Lung (tissue), 12 donors: ENCODE results near the gene SPRED2. TPM values are rescaled to one million over a fixed set of nuclear protein-coding genes. Genes with fewer than 3 reads are reported as not detected.

ENCODE experiments used
- ATAC-seq: fragments of 200-7000 bp; cut with Tn5 transposase; one replicate; pipeline ENCODE4 v1.9.1; 2020; ENCODE audit warnings: moderate number of reproducible peaks; ENCODE audit not compliant: insufficient read depth, low FRiP score
- DNase-seq, 3 donors: peaks; one replicate each; pipeline ENCODE4 v3.0.0-alpha.2; 2013 to 2017
- H3K27ac ChIP-seq, 2 donors: one replicate each; pipeline ENCODE4 v1.5.1; 2013; ENCODE audit warnings: mild to moderate bottlenecking in 2 of 2, moderate library complexity in 2 of 2, control low read depth in 1 of 2, inconsistent platforms in 1 of 2, low read depth in 1 of 2, low read length in 1 of 2
- H3K27me3 ChIP-seq, 3 donors: one replicate each; pipeline ENCODE4 v1.5.1; 2013; ENCODE audit warnings: low read length in 2 of 3; ENCODE audit not compliant: control insufficient read depth in 3 of 3, insufficient read depth in 3 of 3
- H3K36me3 ChIP-seq, 4 donors: one replicate each; pipeline ENCODE4 v1.5.1; 2013; ENCODE audit warnings: low read length in 4 of 4, mild to moderate bottlenecking in 1 of 4, moderate library complexity in 1 of 4; ENCODE audit not compliant: control insufficient read depth in 4 of 4, insufficient read depth in 4 of 4
- H3K4me1 ChIP-seq, 5 donors: one replicate each; pipeline ENCODE4 v1.5.1; 2013; ENCODE audit warnings: low read length in 5 of 5, mild to moderate bottlenecking in 2 of 5, moderate library complexity in 1 of 5; ENCODE audit not compliant: control insufficient read depth in 5 of 5, insufficient read depth in 5 of 5
- H3K4me3 ChIP-seq: one replicate; pipeline ENCODE4 v1.5.1; 2013; ENCODE audit warnings: mild to moderate bottlenecking, control low read depth, moderate library complexity
- H3K9ac ChIP-seq, 2 donors: one replicate each; pipeline ENCODE4 v1.5.1; 2013; ENCODE audit warnings: low read length in 2 of 2, control low read depth in 1 of 2; ENCODE audit not compliant: insufficient read depth in 1 of 2
- H3K9me3 ChIP-seq, 4 donors: one replicate each; pipeline ENCODE4 v1.5.1; 2013; ENCODE audit warnings: low read length in 3 of 4, mild to moderate bottlenecking in 1 of 4, moderate library complexity in 1 of 4; ENCODE audit not compliant: control insufficient read depth in 4 of 4, insufficient read depth in 3 of 4
- CTCF ChIP-seq: IDR thresholded peaks from 2 replicates; pipeline ENCODE4 v1.5.1; 2012; ENCODE audit warnings: mild to moderate bottlenecking; ENCODE audit errors: control extremely low read depth, extremely low read depth
- WGBS, 2 donors: extraction: QIAGEN DNeasy Blood & Tissue Kit; methylation state at CpG; one replicate each; pipeline ENCODE4 v1.1.7; 2013; 5-methylcytosine and 5-hydroxymethylcytosine counted together
- polyA plus RNA-seq, 2 donors: library from polyadenylated mRNA; stranded (reverse); fragments of 200-250 nt; gene quantifications; one replicate each; pipeline ENCODE4 v1.2.1, GENCODE V29; 2013
- total RNA-seq, 2 donors: library from RNA; depleted of rRNA in 1 of 2; stranded (reverse); fragments of >200 nt in 1 of 2; gene quantifications; one replicate each; pipeline ENCODE4 v1.2.1, GENCODE V29; 2014 to 2021
- donor health status: control.
- donor health status: control.
- donor health status: Bipolar disorder and iron deficiency.
- donor health status: healthy.
- donor health status: DM: yes; HTN: yes; CAD: no.

SPRED2 gene
- total and polyA plus RNA-seq, 4 donors: 11.7 to 36.4 (median 19.6) TPM

- no peak overlapping the region for H3K9ac ChIP-seq
- H3K4me1 ChIP-seq: peaks cover 0 to 24% (median 4%) of the 10 kb centered on the region in 5 donors
- no peaks in the 10 kb centered on the region for H3K27me3 ChIP-seq
- 76 to 91% methylated on average over 3 of the region's 3 CpGs for WGBS, 2 donors
- peak overlapping the region in 1 of 2 donors; percentile 20 for H3K27ac ChIP-seq
- no peak for DNase-seq
- H3K36me3 ChIP-seq: no peaks in the 10 kb centered on the region
- no peak for ATAC-seq
- H3K9me3 ChIP-seq: no peaks in the 10 kb centered on the region
- H3K4me3 ChIP-seq: no peak overlapping the region
- TF ChIP-seq CTCF: no peak
Observed at GRCh38 chr2:65434592-65435241, 2.3 kb upstream of the SPRED2 start.

GRCh38 chr2:65431421-65432226, 775 bp downstream of the SPRED2 start:
- no peak for TF ChIP-seq CTCF
- no peak for ATAC-seq
- peaks cover 0 to 17% (median 4%) of the 10 kb centered on the region in 5 donors for H3K4me1 ChIP-seq
- no peaks in the 10 kb centered on the region for H3K36me3 ChIP-seq
- 1% methylated on average over 64 to 71 of the region's 71 CpGs for WGBS, 2 donors
- peak; percentile 59 to 73 (median 69) for DNase-seq
- H3K9me3 ChIP-seq: no peaks in the 10 kb centered on the region
- peak overlapping the region; percentile 91 to 93 for H3K27ac ChIP-seq
- H3K4me3 ChIP-seq: peak overlapping the region; percentile 64
- no peaks in the 10 kb centered on the region for H3K27me3 ChIP-seq
- peak overlapping the region; percentile 55 to 68 for H3K9ac ChIP-seq

- DNase-seq (peak; percentile 74 to 79 (median 74)), ATAC-seq (peak; percentile 14)
Observed at GRCh38 chr2:65430603-65431420, 1.6 kb downstream of the SPRED2 start.

More at GRCh38 chr2:65430603-65431420, 1.6 kb downstream of the SPRED2 start:
- no peaks in the 10 kb centered on the region for H3K9me3 ChIP-seq
- no peaks in the 10 kb centered on the region for H3K36me3 ChIP-seq
- peak overlapping the region; percentile 64 for H3K4me3 ChIP-seq
- peak overlapping the region in 1 of 2 donors; percentile 32 for H3K9ac ChIP-seq
- no peak for TF ChIP-seq CTCF
- H3K4me1 ChIP-seq: peaks cover 0 to 17% (median 7%) of the 10 kb centered on the region in 5 donors
- peak overlapping the region; percentile 91 to 93 for H3K27ac ChIP-seq
- WGBS, 2 donors: 0 to 1% methylated on average over 61 to 95 of the region's 95 CpGs
- H3K27me3 ChIP-seq: no peaks in the 10 kb centered on the region
